ENCODE measurements around the gene SLC18B1.

The SLC18B1 gene

GRCh38 chr6:132746048-132746447 is 52.4 kb downstream of the SLC18B1 start:
- no peak for DNase-seq

- DNase-seq, result no peak
Measured at GRCh38 chr6:132742495-132742894, 55.9 kb downstream of the SLC18B1 start.

- DNase-seq, result no peak
Measured at GRCh38 chr6:132741281-132741680, 57.2 kb downstream of the SLC18B1 start.

GRCh38 chr6:132736239-132736638 is 62.2 kb downstream of the SLC18B1 start:
- no peak for DNase-seq

GRCh38 chr6:132734694-132735236 is 63.7 kb downstream of the SLC18B1 start:
- DNase-seq, result no peak

GRCh38 chr6:132733814-132734213 is 64.6 kb downstream of the SLC18B1 start:
- DNase-seq, result no peak

GRCh38 chr6:132733283-132733682 is 65.2 kb downstream of the SLC18B1 start:
- DNase-seq, result no peak

- DNase-seq, result no peak
Measured at GRCh38 chr6:132731086-132731485, 67.4 kb downstream of the SLC18B1 start.

- DNase-seq, result no peak
Measured at GRCh38 chr6:132730560-132730959, 67.9 kb downstream of the SLC18B1 start.

GRCh38 chr6:132728616-132729015 is 69.8 kb downstream of the SLC18B1 start:
- DNase-seq, result no peak

- DNase-seq, result no peak
Measured at GRCh38 chr6:132726608-132726975, 71.8 kb downstream of the SLC18B1 start.

GRCh38 chr6:132725947-132726607 is 72.4 kb downstream of the SLC18B1 start:
- no peak for DNase-seq

GRCh38 chr6:132725471-132725870 is 73.0 kb downstream of the SLC18B1 start:
- no peak for DNase-seq

GRCh38 chr6:132719736-132720448 is 78.5 kb downstream of the SLC18B1 start:
- no peak for DNase-seq

Data from right kidney (tissue), 1 donor.